ENCODE measurements around the gene FOXO1.

Gene FOXO1

DNA sequence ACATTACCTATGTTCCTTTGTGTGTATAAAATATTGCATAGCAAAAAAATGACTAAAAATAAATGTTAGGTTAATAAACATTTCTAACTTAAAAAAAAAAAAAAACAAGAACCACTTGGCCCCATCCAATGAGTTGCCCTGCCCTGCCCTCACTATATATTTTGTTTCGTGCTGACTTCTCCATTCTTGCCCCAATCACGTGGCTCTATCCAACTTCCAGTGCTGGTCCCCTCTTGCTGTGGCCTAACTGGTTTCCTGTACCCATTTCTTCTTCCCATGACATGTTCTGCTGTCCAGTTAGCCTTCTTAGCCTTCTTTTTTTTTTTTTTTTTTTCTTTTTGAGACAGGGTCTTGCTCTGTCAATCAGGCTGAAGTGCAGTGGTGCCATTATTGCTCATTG is 151.6 kb downstream of the FOXO1 start:
- no peak for DNase-seq (ENCODE audit: low read depth in 1 of 2, low spot score in 1 of 2)

DNA sequence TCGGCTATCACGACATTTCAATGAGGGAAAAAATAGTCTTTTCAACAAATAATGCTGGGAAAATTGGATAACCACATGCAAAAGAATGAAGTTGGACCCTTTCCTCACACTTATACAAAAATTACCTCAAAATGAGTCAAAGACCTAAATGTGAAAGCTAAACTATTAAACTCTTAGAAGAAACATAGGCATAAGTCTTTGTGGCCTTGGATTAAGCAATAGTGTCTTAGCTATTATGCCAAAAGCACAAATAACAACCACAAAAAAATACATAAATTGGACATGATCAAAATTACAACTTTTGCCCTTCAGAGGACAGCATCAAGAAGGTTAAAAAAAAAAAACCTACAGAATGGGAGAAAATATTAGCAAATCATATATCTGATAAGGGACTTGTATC is 156.6 kb downstream of the FOXO1 start:
- DNase-seq (ENCODE audit: low read depth in 1 of 2, low spot score in 1 of 2), result no peak

DNA sequence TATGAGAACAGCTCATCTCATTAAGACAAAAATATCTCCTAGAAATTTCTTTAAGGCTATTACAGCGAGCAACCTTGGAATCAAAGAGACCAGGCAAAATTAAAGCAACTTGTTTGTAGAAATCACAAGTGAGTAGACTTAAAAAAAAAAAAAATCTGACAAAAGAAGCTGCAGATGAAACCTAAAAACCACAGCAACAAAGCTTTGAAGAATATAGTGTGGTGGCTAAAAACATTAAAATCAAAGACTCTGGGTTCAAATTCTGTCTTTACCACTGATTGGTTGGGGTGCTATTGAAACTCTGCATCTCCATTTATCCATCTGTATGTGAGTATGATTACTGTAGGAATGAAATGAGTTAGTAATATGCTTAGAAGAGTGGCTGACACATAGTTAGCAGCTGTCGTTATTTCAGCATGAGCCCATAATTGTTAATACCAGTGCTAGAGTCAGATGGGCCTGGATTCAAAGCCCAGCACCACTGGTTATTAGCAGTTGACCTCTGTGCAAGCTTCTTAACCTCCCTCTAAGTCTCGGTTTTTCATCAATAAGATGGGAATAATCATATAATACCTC is 157.6 kb downstream of the FOXO1 start:
- DNase-seq (ENCODE audit: low read depth in 1 of 2, low spot score in 1 of 2), result no peak

DNA sequence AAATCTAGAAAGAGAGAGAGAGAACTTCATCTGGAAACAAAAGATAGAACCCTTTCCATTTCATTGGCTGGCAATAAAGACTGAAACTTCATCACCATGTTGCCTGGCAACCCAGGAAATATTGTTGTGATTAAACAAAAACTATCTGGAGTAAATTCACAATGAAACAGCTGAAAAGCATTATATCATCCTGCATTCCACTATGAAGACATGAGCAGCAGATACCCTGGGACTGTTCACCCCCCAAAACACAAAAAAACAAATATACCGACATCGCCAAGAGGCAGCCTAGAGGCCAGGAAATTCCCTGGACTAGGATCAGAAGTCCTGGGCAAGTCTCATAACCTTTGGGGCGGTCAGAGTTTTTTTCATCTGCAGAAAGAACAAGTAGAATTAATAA is 158.3 kb downstream of the FOXO1 start:
- DNase-seq (ENCODE audit: low read depth in 1 of 2, low spot score in 1 of 2), result no peak

DNA sequence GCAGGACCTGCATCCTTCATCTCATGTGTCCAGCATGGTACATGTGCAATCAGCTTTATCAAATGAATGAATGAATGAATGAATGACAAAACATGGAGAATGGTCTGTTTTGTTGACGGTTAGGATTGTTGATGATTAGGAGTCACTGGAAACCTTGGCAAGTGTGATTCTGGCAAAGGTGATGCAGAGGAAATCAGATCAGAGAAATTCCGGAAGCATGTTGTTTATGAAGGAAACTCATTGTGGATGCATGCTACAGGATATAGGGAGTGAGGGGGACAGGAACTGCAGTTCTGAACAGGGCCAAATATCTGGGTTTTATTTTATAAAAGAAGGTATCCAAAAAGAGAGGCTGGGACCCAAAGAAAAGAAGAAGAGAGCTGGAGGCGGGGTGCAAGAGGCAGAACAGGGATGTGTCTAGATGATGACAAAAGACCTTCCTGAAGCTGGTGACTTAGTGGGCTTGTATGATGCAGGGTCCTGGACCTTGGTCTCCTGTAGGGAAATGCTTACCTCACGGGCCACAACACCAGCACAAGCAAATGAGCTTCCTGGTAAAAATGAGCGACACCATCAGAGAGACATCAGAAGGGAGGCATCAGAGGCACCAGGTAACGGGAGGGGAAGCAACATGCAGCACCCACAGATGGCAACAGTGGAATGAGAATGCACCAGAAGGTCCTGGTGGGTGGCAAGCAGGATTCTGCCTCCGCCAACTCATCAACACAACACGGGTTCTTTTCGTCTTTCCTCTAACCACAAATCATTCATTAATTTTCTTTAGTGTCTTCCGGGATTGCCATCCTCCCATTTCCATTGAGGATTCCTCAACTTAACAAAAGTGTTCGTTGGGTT is 159.6 kb downstream of the FOXO1 start:
- DNase-seq (ENCODE audit: low read depth in 1 of 2, low spot score in 1 of 2), result no peak

Data from stimulated activated CD4-positive, alpha-beta T cell treated with anti-CD3 and anti-CD28 coated beads, Interleukin-15, amount 100 ng/mL, for 1 hour (primary cell).